Sigmoid colon (tissue), 7 donors: ENCODE data around the gene ZNF672. TPM values are rescaled to one million over a fixed set of nuclear protein-coding genes. Genes with fewer than 3 reads are reported as not detected.

Source experiments
- DNase-seq: peaks from one replicate; pipeline ENCODE4 v3.0.0-alpha.2; 2019
- H3K27ac ChIP-seq, 4 donors: fragments of 200-600 bp; sonication (generic); one replicate each; pipeline ENCODE4 v1.5.1; 2016 to 2019; ENCODE audit warnings: mild to moderate bottlenecking in 1 of 4
- H3K27me3 ChIP-seq, 3 donors: fragments of 200-600 bp; sonication (generic); one replicate each; pipeline ENCODE4 v1.5.1; 2019; ENCODE audit warnings: mild to moderate bottlenecking in 1 of 3
- H3K36me3 ChIP-seq, 4 donors: fragments of 200-600 bp; sonication (generic); one replicate each; pipeline ENCODE4 v1.5.1; 2016 to 2019
- H3K4me1 ChIP-seq, 4 donors: fragments of 200-600 bp; sonication (generic); one replicate each; pipeline ENCODE4 v1.5.1; 2017 to 2019
- H3K4me3 ChIP-seq, 4 donors: fragments of 200-600 bp; sonication (generic); one replicate each; pipeline ENCODE4 v1.5.1; 2017 to 2019; ENCODE audit warnings: mild to moderate bottlenecking in 2 of 4, moderate library complexity in 1 of 4
- H3K9me3 ChIP-seq, 4 donors: fragments of 200-600 bp in 3 of 4; sonication (generic) in 3 of 4; one replicate each; pipeline versions ENCODE4 v1.5.1 to v1.6.1; 2013 to 2019
- CTCF ChIP-seq, 4 experiments: fragments of 450-650 bp in 3 of 4; fragments of 200-600 bp in 1 of 4; IDR thresholded peaks; one replicate each; pipeline ENCODE4 v1.5.1; 2016 to 2019; ENCODE audit warnings: antibody characterized with exemption in 4 of 4, mild to moderate bottlenecking in 3 of 4, moderate library complexity in 2 of 4
- EP300 ChIP-seq, 4 donors: sonication (generic); formaldehyde crosslinking; IDR thresholded peaks; one replicate each; pipeline ENCODE4 v1.6.1; 2017; ENCODE audit warnings: antibody characterized with exemption in 4 of 4
- POLR2A ChIP-seq, 2 donors: fragments of 450-650 bp; IDR thresholded peaks; one replicate each; pipeline ENCODE4 v1.6.1; 2016; ENCODE audit warnings: antibody characterized with exemption in 2 of 2, mild to moderate bottlenecking in 2 of 2, moderate library complexity in 2 of 2
- POLR2AphosphoS5 ChIP-seq, 4 donors: sonication (generic); formaldehyde crosslinking; IDR thresholded peaks; one replicate each; pipeline ENCODE4 v1.6.1; 2017; ENCODE audit warnings: antibody characterized with exemption in 4 of 4
- WGBS, 2 donors: extraction: QIAGEN DNeasy Blood & Tissue Kit; methylation state at CpG; one replicate each; pipeline ENCODE4 v1.1.7; 2013; 5-methylcytosine and 5-hydroxymethylcytosine counted together
- intact Hi-C: fragments of 100-400 bp; cut with DNase I; formaldehyde crosslinking; loops from one replicate; pipeline ENCODE4 v1.15.1; 2023
- polyA plus RNA-seq, 3 donors: library from polyadenylated mRNA; stranded (reverse); fragments of 200-250 nt; gene quantifications; one replicate each; pipeline ENCODE4 v1.2.3, GENCODE V29; 2013
- total RNA-seq, 4 donors: library from RNA; depleted of rRNA; stranded (reverse); fragments of >200 nt; gene quantifications; one replicate each; pipeline ENCODE4 v1.1.0, GENCODE V29; 2016
- donor health status: healthy with polysubstance abuse.
- donor health status: Bipolar disorder and iron deficiency.
- donor health status: healthy.

The ZNF672 gene
- total and polyA plus RNA-seq, 7 donors, result 14.4 to 31.1 (median 21.4) TPM

DNA sequence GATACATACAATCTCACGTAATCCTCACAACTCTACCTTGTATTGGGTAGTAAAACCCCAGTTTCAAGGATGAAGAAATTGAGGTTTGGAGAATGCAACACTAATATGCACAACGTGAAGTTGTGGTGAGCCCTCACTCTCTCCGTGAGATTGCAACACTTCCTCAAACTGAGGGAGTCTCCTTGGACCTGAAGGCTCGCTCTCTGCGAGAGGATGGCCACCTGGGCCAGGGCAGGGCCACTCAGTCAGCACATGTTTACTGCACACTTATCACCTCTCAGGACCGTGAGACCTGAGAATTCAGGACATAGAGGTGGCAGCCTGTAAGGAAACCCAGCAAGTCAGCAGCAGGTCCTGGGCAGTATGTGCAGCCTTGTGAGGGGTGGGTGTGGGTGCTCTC, 21.0 kb upstream of the ZNF672 start:
- no peaks in the 10 kb centered on the region for H3K27me3 ChIP-seq
- no peak for TF ChIP-seq POLR2AphosphoS5 (IDR thresholded peaks at IDR 0.05)
- TF ChIP-seq CTCF (IDR thresholded peaks at IDR 0.05), result no peak
- TF ChIP-seq EP300 (IDR thresholded peaks at IDR 0.05), result no peak
- no peak for TF ChIP-seq POLR2A (IDR thresholded peaks at IDR 0.05)
- no peak overlapping the region for H3K27ac ChIP-seq
- 69 to 80% methylated on average over 6 of the region's 6 CpGs for WGBS, 2 donors
- intact Hi-C loops, result no loop called here
- H3K4me1 ChIP-seq, result peaks cover 0 to 35% (median 31%) of the 10 kb centered on the region in 4 donors
- peaks cover 37 to 56% (median 46%) of the 10 kb centered on the region in 4 donors for H3K36me3 ChIP-seq
- no peak overlapping the region for H3K4me3 ChIP-seq
- DNase-seq, result no peak
- no peaks in the 10 kb centered on the region for H3K9me3 ChIP-seq

DNA sequence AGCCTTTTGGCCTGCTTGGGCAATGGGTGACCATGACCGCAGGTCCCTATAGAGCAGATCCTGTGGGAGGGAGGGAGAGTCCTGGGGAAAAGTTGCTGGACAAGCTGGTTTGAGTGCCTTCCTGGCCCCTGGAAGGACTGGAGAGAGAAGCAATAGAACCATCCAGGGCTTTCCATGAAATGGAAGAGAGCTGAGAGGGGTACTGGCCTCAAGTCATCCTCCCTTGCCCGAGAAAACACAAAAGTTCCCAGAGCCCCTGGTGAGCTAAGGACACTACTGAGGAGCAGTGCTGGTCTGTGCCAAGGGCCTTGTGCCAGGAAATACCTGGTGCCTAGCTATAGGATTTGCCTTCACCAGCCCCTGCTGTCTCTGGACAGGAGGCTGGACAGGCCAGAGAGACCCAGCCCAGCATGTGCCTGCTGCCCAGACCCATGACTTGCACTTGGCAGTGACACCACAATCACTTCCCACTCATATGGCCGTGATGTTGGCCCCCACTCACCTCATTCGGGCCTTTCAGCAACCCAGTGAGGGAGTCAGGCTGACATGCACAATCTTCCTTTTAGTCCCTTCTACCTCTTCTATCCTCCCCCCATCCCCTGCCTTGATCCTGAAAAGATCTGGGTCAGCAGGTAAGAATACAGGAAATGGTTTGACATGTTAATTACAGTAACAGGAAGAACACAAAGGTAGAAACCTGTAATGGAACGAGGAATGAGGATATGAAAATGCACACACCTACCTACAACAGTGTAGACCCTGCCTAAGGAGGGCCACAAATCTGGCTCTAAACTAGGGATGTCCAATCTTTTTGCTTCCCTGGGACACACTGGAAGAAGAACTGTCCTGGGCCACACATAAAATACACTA, 19.3 kb upstream of the ZNF672 start:
- Histone ChIP-seq H3K27me3 (no peaks in the 10 kb centered on the region), H3K9me3 (no peaks in the 10 kb centered on the region), H3K4me1 (peaks cover 0 to 52% (median 48%) of the 10 kb centered on the region in 4 donors), H3K36me3 (peaks cover 25 to 42% (median 31%) of the 10 kb centered on the region in 4 donors), H3K4me3 (no peak overlapping the region), H3K27ac (no peak overlapping the region)
- intact Hi-C loops, result no loop called here
- no peak for TF ChIP-seq CTCF (IDR thresholded peaks at IDR 0.05)
- no peak for DNase-seq
- 73 to 82% methylated on average over 5 of the region's 5 CpGs for WGBS, 2 donors

GRCh38 chr1:248820041-248820585, 17.9 kb upstream of the ZNF672 start:
- Histone ChIP-seq H3K27ac (no peak overlapping the region), H3K36me3 (peaks cover 13 to 28% (median 19%) of the 10 kb centered on the region in 4 donors)
- WGBS, 2 donors, result 90 to 92% methylated on average over 7 of the region's 7 CpGs

DNA sequence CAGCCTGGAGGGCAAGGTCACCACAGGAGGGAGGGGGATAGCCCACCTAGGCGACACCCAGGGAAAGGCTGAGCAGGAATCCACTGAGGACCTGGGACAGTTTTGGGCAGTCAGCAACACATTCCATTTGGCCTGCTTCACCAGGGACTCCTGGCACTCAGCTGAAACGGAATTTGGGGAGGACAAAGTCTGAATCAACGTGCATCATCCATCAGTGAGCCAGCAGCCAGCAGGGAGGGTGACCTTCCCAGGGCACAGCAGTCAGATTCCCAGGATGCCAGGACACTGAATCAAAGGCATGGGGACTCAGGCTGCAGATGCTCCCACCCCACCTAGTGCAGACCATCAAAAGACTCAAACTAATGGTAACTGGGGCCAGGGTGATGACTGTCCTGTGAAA, 16.9 kb upstream of the ZNF672 start:
- TF ChIP-seq CTCF (IDR thresholded peaks at IDR 0.05) (no peak), EP300 (IDR thresholded peaks at IDR 0.05) (no peak), POLR2A (IDR thresholded peaks at IDR 0.05) (no peak), POLR2AphosphoS5 (IDR thresholded peaks at IDR 0.05) (no peak)
- WGBS, 2 donors, result 71 to 85% methylated on average over 3 of the region's 3 CpGs
- no peak for DNase-seq
- Histone ChIP-seq H3K9me3 (no peaks in the 10 kb centered on the region), H3K27me3 (no peaks in the 10 kb centered on the region), H3K4me1 (peaks cover 0 to 66% (median 64%) of the 10 kb centered on the region in 4 donors), H3K27ac (peak overlapping the region in 1 of 4 donors; percentile 31), H3K36me3 (peaks cover 3 to 18% (median 10%) of the 10 kb centered on the region in 4 donors), H3K4me3 (no peak overlapping the region)
- intact Hi-C loops, result no loop called here

More at GRCh38 chr1:248820041-248820585, 17.9 kb upstream of the ZNF672 start:
- Histone ChIP-seq H3K9me3 (no peaks in the 10 kb centered on the region), H3K4me3 (no peak overlapping the region), H3K4me1 (peaks cover 0 to 65% (median 62%) of the 10 kb centered on the region in 4 donors), H3K27me3 (no peaks in the 10 kb centered on the region)
- TF ChIP-seq POLR2A (IDR thresholded peaks at IDR 0.05) (no peak), POLR2AphosphoS5 (IDR thresholded peaks at IDR 0.05) (no peak), CTCF (IDR thresholded peaks at IDR 0.05) (no peak), EP300 (IDR thresholded peaks at IDR 0.05) (no peak)
- intact Hi-C loops, result no loop called here
- no peak for DNase-seq
